ENCODE measurements around the gene TMEM108. TPM values are rescaled to one million over a fixed set of nuclear protein-coding genes. Genes with fewer than 3 reads are reported as not detected.

TMEM108 gene
- polyA plus RNA-seq, 1 experiment, result 0.63 TPM

DNA sequence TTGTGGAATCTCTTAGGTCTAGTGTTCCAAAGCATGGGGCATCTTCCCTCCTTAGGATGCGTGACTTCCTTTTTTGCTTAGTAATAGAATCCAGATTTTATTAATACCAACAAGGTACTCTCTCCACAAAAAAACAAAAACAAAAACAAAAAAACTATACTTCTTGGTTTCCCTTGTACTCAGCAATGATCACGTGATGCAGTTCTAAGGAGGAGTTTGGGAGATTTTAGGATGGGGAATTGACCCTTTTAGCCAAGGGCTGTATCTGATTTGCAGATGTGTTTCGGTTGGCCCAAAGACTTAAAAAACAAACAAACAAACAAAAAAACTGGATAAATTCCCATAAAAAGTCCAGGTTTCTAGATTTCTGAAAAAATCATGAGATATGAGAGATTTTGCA lies 12.6 kb upstream of the TMEM108 start:
- ChIA-PET CTCF (interaction anchor here (0.8 kb wide), 1 partner anchor 16 kb away, joined by 3 read pairs; no protein-coding TSS in a partner anchor), POLR2A (no interaction called here)
- no peak for TF ChIP-seq CTCF (IDR thresholded peaks at IDR 0.05; ENCODE audit: low read depth, low read length)
- no peaks in the 10 kb centered on the region for H3K9me3 ChIP-seq (ENCODE audit: control insufficient read depth, insufficient read depth, low read length)
- no peak overlapping the region for H3K4me3 ChIP-seq (ENCODE audit: low read depth, low read length)
- no peak for DNase-seq (ENCODE audit: low read depth, low spot score)
- no peak overlapping the region for H3K27ac ChIP-seq (ENCODE audit: low read depth, low read length)
- H3K27me3 ChIP-seq (ENCODE audit: control insufficient read depth, insufficient read depth, low read length), result peaks cover 3% of the 10 kb centered on the region

DNA sequence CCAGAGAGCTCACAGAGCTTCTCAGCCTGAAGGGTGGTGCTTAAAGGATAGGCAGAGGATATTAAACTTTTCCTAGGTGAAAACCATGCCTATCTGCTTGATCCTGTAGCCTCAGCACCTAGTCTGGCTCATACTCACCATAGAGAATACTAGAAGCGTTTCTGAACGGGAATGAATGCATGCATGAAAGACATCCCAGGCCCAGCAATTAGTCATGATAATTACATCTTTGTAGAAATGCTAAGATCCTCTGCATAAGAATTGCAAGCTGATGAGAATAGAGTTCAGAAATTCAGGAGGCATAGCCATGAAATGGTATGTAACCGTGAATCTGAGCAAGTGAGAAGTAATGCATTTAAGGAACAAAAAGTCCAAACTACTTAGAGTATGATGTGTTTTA lies 5.9 kb upstream of the TMEM108 start:
- H3K27me3 ChIP-seq (ENCODE audit: control insufficient read depth, insufficient read depth, low read length), result peaks cover 2% of the 10 kb centered on the region
- POLR2A ChIA-PET, result no interaction called here
- H3K9me3 ChIP-seq (ENCODE audit: control insufficient read depth, insufficient read depth, low read length), result no peaks in the 10 kb centered on the region
- DNase-seq (ENCODE audit: low read depth, low spot score), result no peak
- TF ChIP-seq CTCF (IDR thresholded peaks at IDR 0.05; ENCODE audit: low read depth, low read length), result no peak
- no peak overlapping the region for H3K4me3 ChIP-seq (ENCODE audit: low read depth, low read length)
- CTCF ChIA-PET, result interaction anchor here (0.7 to 2.4 kb wide), 3 partner anchors 9 to 306 kb away, joined by 3 to 15 read pairs (median 6); no protein-coding TSS in a partner anchor
- H3K27ac ChIP-seq (ENCODE audit: low read depth, low read length), result no peak overlapping the region

- no peaks in the 10 kb centered on the region; the same call in 1 of the 2 replicates for H3K9me3 ChIP-seq (ENCODE audit: control insufficient read depth, insufficient read depth, low read length)
- ChIA-PET CTCF (interaction anchor here (0.9 to 3.0 kb wide), 4 partner anchors 306 to 541 kb away, joined by 3 to 9 read pairs (median 4); no protein-coding TSS in a partner anchor), POLR2A (no interaction called here)
- no peak overlapping the region for H3K27ac ChIP-seq (ENCODE audit: low read depth, low read length)
- H3K4me3 ChIP-seq (ENCODE audit: low read depth, low read length), result peak overlapping the region; percentile 66
- TF ChIP-seq CTCF (IDR thresholded peaks at IDR 0.05; ENCODE audit: low read depth, low read length), result no peak
- peaks cover 14% of the 10 kb centered on the region for H3K27me3 ChIP-seq (ENCODE audit: control insufficient read depth, insufficient read depth, low read length)
- DNase-seq (ENCODE audit: low read depth, low spot score), result no peak
These were observed 755 bp upstream of the TMEM108 start for GRCh38 chr3:133037436-133037835.

- DNase-seq (ENCODE audit: low read depth, low spot score), result no peak
- POLR2A ChIA-PET, result no interaction called here
- H3K9me3 ChIP-seq (ENCODE audit: control insufficient read depth, insufficient read depth, low read length), result no peaks in the 10 kb centered on the region; the same call in 1 of the 2 replicates
- CTCF ChIA-PET, result interaction anchor here (0.6 to 5.4 kb wide), 7 partner anchors 252 to 385 kb away, joined by 5 to 112 read pairs (median 41); no protein-coding TSS in a partner anchor
- H3K4me3 ChIP-seq (ENCODE audit: low read depth, low read length), result peak overlapping the region; percentile 66
- H3K27me3 ChIP-seq (ENCODE audit: control insufficient read depth, insufficient read depth, low read length), result peaks cover 14% of the 10 kb centered on the region
- no peak overlapping the region for H3K27ac ChIP-seq (ENCODE audit: low read depth, low read length)
- TF ChIP-seq CTCF (IDR thresholded peaks at IDR 0.05; ENCODE audit: low read depth, low read length), result no peak
These were observed 662 bp downstream of the TMEM108 start for GRCh38 chr3:133038731-133039375.
